ENCODE measurements around the gene SH3RF2. TPM values are rescaled to one million over a fixed set of nuclear protein-coding genes. Genes with fewer than 3 reads are reported as not detected.

Gene SH3RF2
- total and polyA plus RNA-seq, 10 of the 15 experiments (the other 5 are each of a cell fraction or from before 2014, with no cell fraction given): 0.15 TPM; not detected in 9

GRCh38 chr5:146040527-146040926, 104.1 kb downstream of the SH3RF2 start:
- Histone ChIP-seq H3K27me3 (replicated peaks in 1 of 2; ENCODE audit: control insufficient read depth in 2 of 2, insufficient read depth in 2 of 2, low read length in 1 of 2) (peaks cover 0 to 5% of the 10 kb centered on the region in 2 experiments; a peak in 2 of 4 replicates), H3K4me3 (no peak overlapping the region), H3K4me2 (ENCODE audit: control insufficient read depth, insufficient read depth) (no peak overlapping the region), H3K4me1 (ENCODE audit: control insufficient read depth, insufficient read depth, low read length) (no peaks in the 10 kb centered on the region), H3K27ac (ENCODE audit: control insufficient read depth, insufficient read depth) (no peak overlapping the region), H3K9me3 (replicated peaks; ENCODE audit: control insufficient read depth, insufficient read depth, low read length) (no peaks in the 10 kb centered on the region), H2AFZ (ENCODE audit: control insufficient read depth, low read depth, low read length) (no peak overlapping the region), H3K36me3 (ENCODE audit: control insufficient read depth in 2 of 2, insufficient read depth in 2 of 2, low read length in 1 of 2) (no peaks in the 10 kb centered on the region), H3K79me2 (ENCODE audit: control insufficient read depth, insufficient read depth, low read length) (no peaks in the 10 kb centered on the region), H4K20me1 (ENCODE audit: control insufficient read depth, insufficient read depth) (no peaks in the 10 kb centered on the region), H3K9ac (ENCODE audit: control insufficient read depth, insufficient read depth, low read length) (no peak overlapping the region)
- TF ChIP-seq GABPA (IDR thresholded peaks at IDR 0.05; ENCODE audit: low read depth): no peak
- no peak for TF ChIP-seq YBX1 (IDR thresholded peaks at IDR 0.05)
- 8% methylated on average over 3 of the region's 3 CpGs for WGBS (ENCODE audit: insufficient coverage, insufficient replicate concordance, low lambda C conversion rate, missing lambda C conversion rate)
- no peak for FAIRE-seq
- no TSS peak for BruUV-seq (replicated peaks)
- RAD21 ChIA-PET (ENCODE audit: unreplicated experiment): no interaction called here
- CTCF ChIA-PET: interaction anchor here (0.8 to 1.8 kb wide), 4 partner anchors 8 to 90 kb away, joined by 3 to 9 read pairs (median 4); no protein-coding TSS in a partner anchor
- SMC1A ChIA-PET (ENCODE audit: uncharacterized antibody, unreplicated experiment): no interaction called here
- POLR2A ChIA-PET: no interaction called here
- no peak for DNase-seq (ENCODE audit: low read depth, low spot score)
- in situ Hi-C loops (cut with MboI): no loop called here
- no peak for ATAC-seq
- intact Hi-C loops (cut with micrococcal nuclease; ENCODE audit: unreplicated experiment): no loop called here

- BruUV-seq (replicated peaks): no TSS peak
These were observed 104.9 kb downstream of the SH3RF2 start for GRCh38 chr5:146041180-146041789.

More at GRCh38 chr5:146041180-146041789, 104.9 kb downstream of the SH3RF2 start:
- TF ChIP-seq HDGF (IDR thresholded peaks at IDR 0.05): no peak
- no peak for TF ChIP-seq BACH1 (IDR thresholded peaks at IDR 0.05; ENCODE audit: borderline replicate concordance)
- TF ChIP-seq HSF1 (IDR thresholded peaks at IDR 0.05; ENCODE audit: low read depth, low read length): no peak
- peak; percentile 23 to 42 (median 38); a peak in 3 of 6 replicates for TF ChIP-seq CTCF (IDR thresholded peaks at IDR 0.05 in 2 of 3, conservative IDR thresholded peaks at IDR 0.05 in 1 of 3; ENCODE audit: control insufficient read depth in 2 of 3, extremely low read depth in 1 of 3, insufficient read depth in 1 of 3, low read depth in 3 of 3, low read length in 3 of 3)
- TF ChIP-seq MYB (IDR thresholded peaks at IDR 0.05; ENCODE audit: borderline replicate concordance, low read depth, low read length): no peak
- H4K20me1 ChIP-seq (ENCODE audit: control insufficient read depth, insufficient read depth): no peaks in the 10 kb centered on the region
- DNase-seq (ENCODE audit: low read depth, low spot score): no peak
- in situ Hi-C loops (cut with MboI) (no loop called here), intact Hi-C loops (cut with micrococcal nuclease; ENCODE audit: unreplicated experiment) (no loop called here)
- peak; percentile 89 for ATAC-seq
- ChIA-PET RAD21 (ENCODE audit: unreplicated experiment) (no interaction called here), CTCF (interaction anchor here (0.8 to 1.8 kb wide), 3 partner anchors 9 to 90 kb away, joined by 3 to 9 read pairs (median 5); no protein-coding TSS in a partner anchor), POLR2A (no interaction called here), SMC1A (ENCODE audit: uncharacterized antibody, unreplicated experiment) (no interaction called here)
- H3K27me3 ChIP-seq (replicated peaks in 1 of 2; ENCODE audit: control insufficient read depth in 2 of 2, insufficient read depth in 2 of 2, low read length in 1 of 2): peaks cover 0 to 5% of the 10 kb centered on the region in 2 experiments; a peak in 2 of 4 replicates
- H3K4me2 ChIP-seq (ENCODE audit: control insufficient read depth, insufficient read depth): no peak overlapping the region
- H3K9ac ChIP-seq (ENCODE audit: control insufficient read depth, insufficient read depth, low read length): no peak overlapping the region
- no peaks in the 10 kb centered on the region for H3K36me3 ChIP-seq (ENCODE audit: control insufficient read depth in 2 of 2, insufficient read depth in 2 of 2, low read length in 1 of 2)
- no peaks in the 10 kb centered on the region for H3K79me2 ChIP-seq (ENCODE audit: control insufficient read depth, insufficient read depth, low read length)
- H3K9me3 ChIP-seq (replicated peaks; ENCODE audit: control insufficient read depth, insufficient read depth, low read length): no peaks in the 10 kb centered on the region
- no peak overlapping the region for H3K4me3 ChIP-seq
- no peak for FAIRE-seq
- 36% methylated on average over 10 of the region's 10 CpGs for WGBS (ENCODE audit: insufficient coverage, insufficient replicate concordance, low lambda C conversion rate, missing lambda C conversion rate)
- no peak overlapping the region for H3K27ac ChIP-seq (ENCODE audit: control insufficient read depth, insufficient read depth)
- no peaks in the 10 kb centered on the region for H3K4me1 ChIP-seq (ENCODE audit: control insufficient read depth, insufficient read depth, low read length)
- no peak overlapping the region for H2AFZ ChIP-seq (ENCODE audit: control insufficient read depth, low read depth, low read length)

Data from GM12878 (cell line).